Stomach smooth muscle (tissue), 2 donors: Measurements from ENCODE around the gene TANK.
A peak's percentile ranks its signal among the peaks of the same experiment; 100 is the strongest.

Experiments
- H3K27ac ChIP-seq: one replicate; pipeline ENCODE4 v1.7.0; 2013; ENCODE audit warnings: mild to moderate bottlenecking, low read length, inconsistent platforms
- H3K27me3 ChIP-seq, 2 donors: one replicate each; pipeline ENCODE4 v1.7.0; 2013; ENCODE audit warnings: low read length in 2 of 2; ENCODE audit not compliant: insufficient read depth in 2 of 2, control insufficient read depth in 1 of 2
- H3K36me3 ChIP-seq, 2 donors: one replicate each; pipeline ENCODE4 v1.7.0; 2013; ENCODE audit warnings: low read length in 2 of 2; ENCODE audit not compliant: control insufficient read depth in 2 of 2, insufficient read depth in 2 of 2
- H3K4me1 ChIP-seq: one replicate; pipeline ENCODE4 v1.7.0; 2013; ENCODE audit warnings: low read length; ENCODE audit not compliant: control insufficient read depth, insufficient read depth
- H3K4me3 ChIP-seq, 2 donors: one replicate each; pipeline ENCODE4 v1.7.0; 2013; ENCODE audit warnings: low read length in 2 of 2
- H3K9ac ChIP-seq, 2 donors: one replicate each; pipeline ENCODE4 v1.7.0; 2013; ENCODE audit warnings: low read length in 2 of 2, mild to moderate bottlenecking in 1 of 2
- H3K9me3 ChIP-seq, 2 donors: one replicate each; pipeline ENCODE4 v1.7.0; 2013; ENCODE audit warnings: low read length in 2 of 2; ENCODE audit not compliant: control insufficient read depth in 2 of 2
- donor health status: healthy.
- donor health status: Pancreatic carcinoma.

TANK gene

GRCh38 chr2:161134547-161135518, 25.4 kb upstream of the TANK start:
- H3K36me3 ChIP-seq: no peaks in the 10 kb centered on the region
- H3K4me1 ChIP-seq: peaks cover 10% of the 10 kb centered on the region
- no peaks in the 10 kb centered on the region for H3K27me3 ChIP-seq
- H3K9ac ChIP-seq: no peak overlapping the region
- H3K4me3 ChIP-seq: peak overlapping the region; percentile 26 to 44
- no peaks in the 10 kb centered on the region for H3K9me3 ChIP-seq
- H3K27ac ChIP-seq: peak overlapping the region; percentile 24

DNA sequence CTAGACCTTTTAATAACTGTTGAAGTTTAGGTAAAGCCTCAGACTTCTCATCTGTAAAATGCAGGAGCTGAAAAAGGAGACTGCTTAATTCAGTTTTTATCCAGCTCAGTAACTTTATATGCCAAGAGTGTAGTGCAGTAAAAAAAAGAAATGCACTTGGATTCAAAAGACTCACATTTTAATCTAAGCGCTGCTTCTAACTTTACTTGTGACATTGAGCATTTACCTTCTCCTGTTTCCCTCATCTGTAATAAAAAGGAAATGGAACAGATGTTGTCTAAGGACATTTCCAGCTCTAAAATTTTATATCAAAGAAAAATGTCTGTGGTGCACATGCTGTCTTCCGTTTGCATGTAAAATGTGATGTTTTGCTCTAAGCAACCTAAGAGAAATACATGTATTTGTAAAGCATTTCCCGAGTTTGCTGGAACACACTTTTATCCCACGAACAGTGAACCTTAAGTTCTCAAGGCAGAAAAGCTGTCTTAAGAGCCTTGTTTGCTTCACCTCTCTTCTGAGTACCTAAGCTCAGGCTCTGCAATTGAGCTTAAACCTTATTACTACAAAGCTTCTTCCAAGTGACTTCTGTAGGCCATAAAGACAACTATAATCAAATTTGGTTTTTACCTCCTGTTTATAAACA, 24.2 kb upstream of the TANK start:
- Histone ChIP-seq H3K36me3 (no peaks in the 10 kb centered on the region), H3K4me1 (peaks cover 10% of the 10 kb centered on the region), H3K27ac (peak overlapping the region; percentile 13), H3K4me3 (peak overlapping the region; percentile 4 to 52), H3K27me3 (no peaks in the 10 kb centered on the region), H3K9me3 (no peaks in the 10 kb centered on the region), H3K9ac (peak overlapping the region; percentile 0 to 45)

- Histone ChIP-seq H3K36me3 (no peaks in the 10 kb centered on the region), H3K27ac (peak overlapping the region; percentile 13), H3K4me3 (peak overlapping the region; percentile 44 to 52), H3K9me3 (no peaks in the 10 kb centered on the region), H3K27me3 (no peaks in the 10 kb centered on the region), H3K4me1 (peaks cover 10% of the 10 kb centered on the region), H3K9ac (peak overlapping the region in 1 of 2 donors; percentile 45)
Measured at GRCh38 chr2:161136696-161137324, 23.4 kb upstream of the TANK start.

- Histone ChIP-seq H3K4me3 (peak overlapping the region; percentile 57), H3K9me3 (no peaks in the 10 kb centered on the region), H3K27me3 (no peaks in the 10 kb centered on the region), H3K27ac (no peak overlapping the region), H3K36me3 (no peaks in the 10 kb centered on the region), H3K9ac (peak overlapping the region in 1 of 2 donors; percentile 2), H3K4me1 (peaks cover 10% of the 10 kb centered on the region)
Measured at GRCh38 chr2:161138429-161138828, 21.8 kb upstream of the TANK start.

DNA sequence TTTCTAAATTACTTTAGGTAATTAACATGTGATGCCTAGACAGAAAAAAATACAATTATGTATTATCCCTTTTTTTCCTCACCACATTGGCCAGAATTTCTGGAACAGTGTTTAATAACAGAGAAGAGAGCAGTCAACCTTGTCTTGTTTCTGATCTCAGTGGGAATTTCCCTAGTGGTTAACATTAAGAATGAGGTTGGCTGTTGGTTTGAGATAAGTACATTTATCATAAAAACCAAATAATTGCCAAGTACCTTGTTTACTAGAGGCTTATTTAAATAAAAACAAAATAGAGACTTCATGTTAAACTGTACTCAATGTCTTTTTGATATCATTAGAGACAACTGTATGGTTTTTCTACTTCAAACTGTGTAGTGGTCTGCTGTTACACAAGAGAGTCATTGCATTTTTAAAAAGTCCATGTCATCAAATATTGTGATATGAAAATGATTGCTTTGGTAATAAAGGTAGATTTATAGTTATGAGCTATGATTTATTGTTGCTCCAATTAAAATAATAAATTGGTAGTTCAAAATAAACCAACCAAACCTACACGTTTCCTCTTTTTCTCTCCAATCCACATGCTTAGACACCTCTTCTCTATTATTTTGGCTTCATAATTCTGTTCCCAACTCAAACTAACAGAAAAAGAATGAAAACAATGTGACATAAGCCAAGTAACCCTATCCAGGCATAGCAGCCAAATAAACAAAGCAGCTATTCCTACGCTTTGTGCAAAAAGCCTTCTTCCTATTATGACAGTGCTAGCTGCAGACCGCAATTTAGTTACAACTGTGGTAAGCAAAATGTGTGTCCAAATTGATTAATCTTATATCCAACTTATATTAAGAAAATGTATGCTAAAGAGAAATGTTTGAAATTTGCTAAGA, 20.9 kb upstream of the TANK start:
- Histone ChIP-seq H3K4me1 (peaks cover 10% of the 10 kb centered on the region), H3K9me3 (no peaks in the 10 kb centered on the region), H3K4me3 (peak overlapping the region; percentile 57 to 62), H3K27ac (no peak overlapping the region), H3K36me3 (no peaks in the 10 kb centered on the region), H3K9ac (peak overlapping the region in 1 of 2 donors; percentile 34), H3K27me3 (no peaks in the 10 kb centered on the region)

DNA sequence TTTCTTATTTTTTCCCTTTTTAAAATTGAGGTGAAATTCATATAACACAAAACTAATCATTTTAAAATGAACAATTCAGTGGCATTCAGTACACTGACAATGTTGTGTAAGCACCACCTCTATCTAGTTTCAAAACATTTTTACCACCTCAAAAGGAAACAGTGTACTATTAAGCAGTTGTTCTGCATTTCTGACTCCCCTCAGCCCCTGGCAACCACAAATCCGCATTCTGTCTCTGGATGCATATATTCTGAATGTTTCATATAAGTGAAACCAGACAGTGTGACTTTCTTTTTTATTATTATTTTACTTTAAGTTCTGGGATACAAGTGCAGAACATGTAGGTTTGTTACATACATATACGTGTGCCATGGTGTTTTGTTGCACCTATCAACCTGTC, 19.2 kb upstream of the TANK start:
- no peak overlapping the region for H3K27ac ChIP-seq

DNA sequence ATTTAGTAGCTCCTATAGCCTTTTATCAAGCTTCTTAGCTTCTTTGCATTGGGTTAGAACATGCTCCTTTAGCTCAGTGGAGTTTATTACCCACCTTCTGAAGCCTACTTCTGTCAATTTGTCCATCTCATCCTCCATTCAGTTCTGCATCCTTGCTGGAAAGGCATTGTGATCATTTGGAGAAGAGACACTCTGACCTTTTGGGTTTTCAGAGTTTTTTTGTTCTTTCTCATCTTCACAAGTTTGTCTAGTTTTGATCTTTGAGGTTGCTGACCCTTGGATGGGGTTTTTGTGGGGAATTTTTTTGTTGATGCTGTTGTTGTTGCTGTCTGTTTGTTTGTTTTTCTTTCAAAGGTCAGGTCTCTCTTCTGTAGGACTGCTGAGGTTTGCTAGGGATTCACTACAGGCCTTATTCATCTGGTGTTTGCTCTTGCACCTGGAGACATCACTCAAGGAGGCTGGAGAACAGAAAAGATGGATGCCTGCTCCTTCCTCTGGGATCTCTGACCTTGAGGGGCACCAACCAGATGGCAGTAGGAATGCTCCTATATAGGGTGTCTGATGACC, 13.9 kb upstream of the TANK start:
- no peak overlapping the region for H3K4me3 ChIP-seq
- H3K36me3 ChIP-seq: no peaks in the 10 kb centered on the region
- no peak overlapping the region for H3K27ac ChIP-seq
- H3K4me1 ChIP-seq: no peaks in the 10 kb centered on the region
- peaks cover 6 to 14% of the 10 kb centered on the region in 2 donors for H3K9me3 ChIP-seq
- no peak overlapping the region for H3K9ac ChIP-seq
- H3K27me3 ChIP-seq: no peaks in the 10 kb centered on the region

More for the DNA sequence above, 19.2 kb upstream of the TANK start:
- H3K9me3 ChIP-seq: no peaks in the 10 kb centered on the region
- no peak overlapping the region for H3K9ac ChIP-seq
- H3K36me3 ChIP-seq: no peaks in the 10 kb centered on the region
- no peaks in the 10 kb centered on the region for H3K27me3 ChIP-seq
- H3K4me3 ChIP-seq: no peak overlapping the region
- peaks cover 2% of the 10 kb centered on the region for H3K4me1 ChIP-seq

DNA sequence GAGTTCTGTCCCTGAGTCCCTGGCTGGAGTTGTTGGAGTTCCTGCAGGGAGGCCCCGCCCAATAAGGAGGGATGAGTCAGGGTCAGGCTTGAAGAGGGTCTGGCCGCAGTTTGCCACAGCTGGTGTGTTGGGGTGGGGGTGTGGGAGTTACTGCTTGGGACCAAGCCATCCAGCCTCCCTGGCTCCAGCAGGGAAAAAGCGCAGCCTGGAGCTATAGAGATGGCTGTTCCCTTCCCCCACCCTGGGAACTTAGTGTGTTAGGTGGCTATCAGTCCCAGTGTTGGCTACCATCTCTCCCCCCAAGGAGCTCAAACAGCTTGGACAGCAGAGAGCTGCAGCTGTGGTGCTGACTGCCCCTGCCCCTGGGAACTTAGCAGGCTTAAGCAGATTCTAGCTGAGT, 13.2 kb upstream of the TANK start:
- Histone ChIP-seq H3K9me3 (peaks cover 6 to 14% of the 10 kb centered on the region in 2 donors), H3K27me3 (no peaks in the 10 kb centered on the region), H3K36me3 (no peaks in the 10 kb centered on the region), H3K9ac (no peak overlapping the region), H3K4me3 (no peak overlapping the region), H3K27ac (no peak overlapping the region), H3K4me1 (no peaks in the 10 kb centered on the region)

GRCh38 chr2:161147856-161148255, 12.4 kb upstream of the TANK start:
- Histone ChIP-seq H3K36me3 (no peaks in the 10 kb centered on the region), H3K9ac (no peak overlapping the region), H3K27me3 (no peaks in the 10 kb centered on the region), H3K4me3 (no peak overlapping the region), H3K4me1 (no peaks in the 10 kb centered on the region), H3K27ac (no peak overlapping the region), H3K9me3 (peaks cover 6 to 14% of the 10 kb centered on the region in 2 donors)

DNA sequence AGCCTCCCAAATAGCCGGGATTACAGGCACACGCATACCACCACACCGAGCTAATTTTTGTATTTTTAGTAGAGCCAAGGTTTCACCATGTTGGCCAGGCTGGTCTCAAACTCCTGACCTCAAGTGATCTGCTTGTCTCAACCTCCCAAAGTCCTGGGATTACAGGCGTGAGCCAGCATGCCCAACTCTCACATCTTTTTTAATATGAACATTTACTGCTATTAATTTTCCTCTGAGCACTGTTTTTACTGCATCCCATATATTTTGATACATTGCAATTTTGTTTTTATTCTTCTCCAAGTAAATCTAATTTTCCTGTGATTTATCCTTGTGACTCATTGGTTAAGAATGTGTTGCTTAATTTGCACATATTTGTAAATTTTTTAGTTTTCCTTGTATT, 9.5 kb upstream of the TANK start:
- no peak overlapping the region for H3K27ac ChIP-seq
- H3K27me3 ChIP-seq: no peaks in the 10 kb centered on the region
- no peaks in the 10 kb centered on the region for H3K4me1 ChIP-seq
- H3K9ac ChIP-seq: no peak overlapping the region
- H3K9me3 ChIP-seq: peaks cover 6 to 14% of the 10 kb centered on the region in 2 donors
- H3K4me3 ChIP-seq: no peak overlapping the region
- H3K36me3 ChIP-seq: no peaks in the 10 kb centered on the region
